Fibroblast of mammary gland (primary cell): Measurements from ENCODE around the gene MSI2.

Experiments
- DNase-seq: peaks from one replicate; pipeline ENCODE4 v3.0.0-alpha.2; 2010; ENCODE audit warnings: low read depth
- H3K4me3 ChIP-seq: 2 replicates; pipeline ENCODE4 v1.5.1; 2011; ENCODE audit warnings: low read depth, mild to moderate bottlenecking, low read length, moderate library complexity; ENCODE audit not compliant: control insufficient read depth
- CTCF ChIP-seq: conservative IDR thresholded peaks from 2 replicates; pipeline ENCODE4 v1.5.1; 2011; ENCODE audit warnings: low read depth, low read length, inconsistent platforms; ENCODE audit not compliant: control insufficient read depth, insufficient read depth

Gene MSI2

GRCh38 chr17:57408071-57408811 lies 151.9 kb downstream of the MSI2 start:
- TF ChIP-seq CTCF: no peak
- DNase-seq: no peak
- no peak overlapping the region for H3K4me3 ChIP-seq

DNA sequence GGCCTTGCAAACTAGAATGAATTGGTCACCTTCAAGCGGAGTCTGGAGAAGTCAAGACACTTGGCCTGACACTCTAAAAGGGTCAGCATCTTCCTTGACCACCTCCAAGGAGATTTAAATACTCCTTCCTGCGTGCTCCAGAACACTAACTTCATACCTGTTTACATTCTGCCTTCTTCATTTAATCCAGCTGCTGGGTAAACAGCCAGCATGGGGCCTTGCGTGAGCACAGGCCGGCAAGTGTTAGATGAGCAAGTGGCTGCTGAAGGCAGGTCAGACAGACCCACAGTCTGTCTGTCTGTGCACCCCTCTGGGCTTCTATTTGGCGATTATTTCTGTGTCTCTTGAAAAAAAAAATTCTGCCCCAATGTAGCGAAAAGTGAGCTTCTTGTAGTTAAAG lies 153.8 kb downstream of the MSI2 start:
- DNase-seq: no peak
- H3K4me3 ChIP-seq: no peak overlapping the region
- TF ChIP-seq CTCF: no peak

GRCh38 chr17:57412520-57413096 lies 156.3 kb downstream of the MSI2 start:
- no peak for TF ChIP-seq CTCF
- no peak for DNase-seq

GRCh38 chr17:57413848-57414651 lies 157.7 kb downstream of the MSI2 start:
- no peak for TF ChIP-seq CTCF
- no peak for DNase-seq
- H3K4me3 ChIP-seq: no peak overlapping the region

More at GRCh38 chr17:57412520-57413096, 156.3 kb downstream of the MSI2 start:
- H3K4me3 ChIP-seq: no peak overlapping the region

DNA sequence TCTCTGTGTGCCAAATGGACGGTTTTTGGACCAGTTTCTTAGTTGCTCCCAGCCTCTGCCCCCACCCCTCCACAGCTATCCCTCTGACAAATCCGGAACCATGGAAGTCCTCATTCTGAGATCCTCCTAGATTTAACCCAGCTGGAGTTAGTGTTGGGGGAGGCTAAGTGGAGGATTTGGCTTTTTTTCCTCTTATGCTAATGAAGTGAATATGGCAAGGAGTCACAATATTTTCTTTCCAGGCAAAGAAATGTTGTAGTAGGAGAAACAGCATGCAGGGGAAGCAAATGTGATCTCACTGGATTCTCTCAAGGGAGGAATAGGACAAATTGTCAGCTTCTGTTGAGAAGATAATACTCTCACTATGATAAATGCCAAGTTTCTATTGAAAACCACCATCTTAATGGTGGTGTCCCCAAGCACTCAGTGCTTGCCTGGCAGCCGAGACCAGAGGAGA lies 159.5 kb downstream of the MSI2 start:
- no peak for DNase-seq
- no peak overlapping the region for H3K4me3 ChIP-seq
- TF ChIP-seq CTCF: no peak

DNA sequence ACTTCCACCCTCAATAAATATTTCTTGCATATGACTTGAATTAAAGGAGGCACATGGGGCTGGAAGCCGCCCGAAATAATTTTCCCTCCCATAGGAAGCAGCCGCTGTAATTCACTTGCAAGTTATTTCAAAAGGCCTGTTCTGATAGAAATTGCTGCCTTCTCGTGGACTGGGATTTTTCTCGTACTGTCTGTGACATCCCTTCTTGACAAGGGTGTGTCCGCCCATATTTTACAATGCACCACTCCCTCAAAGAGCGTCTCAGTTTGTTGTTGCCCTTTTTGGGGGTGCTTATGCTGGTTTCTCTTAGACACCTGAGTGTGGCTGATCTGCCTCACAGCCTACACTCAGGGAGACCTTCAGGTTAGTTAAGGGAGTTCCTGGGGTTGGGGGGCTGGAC lies 160.0 kb downstream of the MSI2 start:
- H3K4me3 ChIP-seq: no peak overlapping the region
- no peak for TF ChIP-seq CTCF
- no peak for DNase-seq
